Lower leg skin (tissue), 4 donors: ENCODE measurements around the gene DPYD. TPM values are rescaled to one million over a fixed set of nuclear protein-coding genes. Genes with fewer than 3 reads are reported as not detected.

Source experiments
- DNase-seq, 2 donors: peaks; one replicate each; pipeline ENCODE4 v3.0.0-alpha.2; 2019; ENCODE audit warnings: low spot score in 2 of 2
- H3K4me3 ChIP-seq: fragments of 200-600 bp; sonication (generic); 2 replicates; pipeline ENCODE4 v1.5.1; 2017; ENCODE audit warnings: mild to moderate bottlenecking, low read depth; ENCODE audit not compliant: poor library complexity, severe bottlenecking
- CTCF ChIP-seq, 3 donors: fragments of 450-650 bp; IDR thresholded peaks; one replicate each; pipeline ENCODE4 v1.5.1; 2016; ENCODE audit warnings: antibody characterized with exemption in 3 of 3, mild to moderate bottlenecking in 3 of 3, moderate library complexity in 2 of 3
- POLR2A ChIP-seq, 2 donors: fragments of 450-650 bp; IDR thresholded peaks; one replicate each; pipeline ENCODE4 v1.6.1; 2016 to 2017; ENCODE audit warnings: antibody characterized with exemption in 2 of 2, mild to moderate bottlenecking in 1 of 2, moderate library complexity in 1 of 2
- WGBS, 2 donors: methylation state at CpG; one replicate each; pipeline ENCODE4 v1.1.5; 2018; 5-methylcytosine and 5-hydroxymethylcytosine counted together
- intact Hi-C: fragments of 100-400 bp; cut with DNase I; formaldehyde crosslinking; loops from one replicate; pipeline ENCODE4 v1.15.0; 2023; ENCODE audit warnings: low total_unique reads
- total RNA-seq, 4 donors: library from RNA; depleted of rRNA; stranded (reverse); fragments of >200 nt; gene quantifications; one replicate each; pipeline ENCODE4 v1.1.0, GENCODE V29; 2016

Gene DPYD
- total RNA-seq, 4 donors from 2014 or later: 10.6 to 16.1 (median 14.6) TPM

- WGBS, 2 donors: 95 to 97% methylated on average over 2 of the region's 2 CpGs
- DNase-seq: no peak
- H3K4me3 ChIP-seq: no peak overlapping the region
- TF ChIP-seq CTCF (IDR thresholded peaks at IDR 0.05): no peak
- TF ChIP-seq POLR2A (IDR thresholded peaks at IDR 0.05): no peak
- intact Hi-C loops: no loop called here
Observed at GRCh38 chr1:97533358-97533757, 387.5 kb downstream of the DPYD start.

GRCh38 chr1:97529600-97529999 is 391.2 kb downstream of the DPYD start:
- no peak for TF ChIP-seq CTCF (IDR thresholded peaks at IDR 0.05)
- TF ChIP-seq POLR2A (IDR thresholded peaks at IDR 0.05): no peak
- no peak for DNase-seq
- no peak overlapping the region for H3K4me3 ChIP-seq
- intact Hi-C loops: no loop called here
- 86 to 90% methylated on average over 1 of the region's 1 CpG for WGBS, 2 donors

GRCh38 chr1:97524211-97524610 is 396.6 kb downstream of the DPYD start:
- TF ChIP-seq POLR2A (IDR thresholded peaks at IDR 0.05): no peak
- no peak for TF ChIP-seq CTCF (IDR thresholded peaks at IDR 0.05)
- H3K4me3 ChIP-seq: no peak overlapping the region
- WGBS, 2 donors: 83 to 85% methylated on average over 4 of the region's 4 CpGs
- intact Hi-C loops: no loop called here
- DNase-seq: no peak

GRCh38 chr1:97516588-97516987 is 404.2 kb downstream of the DPYD start:
- WGBS, 2 donors: 93% methylated on average over 2 of the region's 2 CpGs
- intact Hi-C loops: no loop called here
- no peak for TF ChIP-seq CTCF (IDR thresholded peaks at IDR 0.05)
- no peak for TF ChIP-seq POLR2A (IDR thresholded peaks at IDR 0.05)

GRCh38 chr1:97508653-97509218 is 412.1 kb downstream of the DPYD start:
- WGBS, 2 donors: 91 to 95% methylated on average over 7 of the region's 7 CpGs
- H3K4me3 ChIP-seq: no peak overlapping the region
- TF ChIP-seq POLR2A (IDR thresholded peaks at IDR 0.05): no peak
- TF ChIP-seq CTCF (IDR thresholded peaks at IDR 0.05): no peak
- DNase-seq: no peak
- intact Hi-C loops: no loop called here

More at GRCh38 chr1:97516588-97516987, 404.2 kb downstream of the DPYD start:
- no peak for DNase-seq
- H3K4me3 ChIP-seq: no peak overlapping the region

GRCh38 chr1:97507863-97508262 is 413.0 kb downstream of the DPYD start:
- TF ChIP-seq POLR2A (IDR thresholded peaks at IDR 0.05): no peak
- TF ChIP-seq CTCF (IDR thresholded peaks at IDR 0.05): no peak
- no peak for DNase-seq
- intact Hi-C loops: no loop called here
- H3K4me3 ChIP-seq: no peak overlapping the region
- 67 to 91% methylated on average over 1 of the region's 1 CpG for WGBS, 2 donors
